Activated CD4-positive, alpha-beta T cell treated with anti-CD3 and anti-CD28 coated beads, Interleukin-2, Interleukin-4, amounts not matched to agents 100 ng/mL and 50 ng/mL, durations not matched to agents 16 hours and 8 hours (primary cell): ENCODE measurements around the gene PCED1B.
"Not testable (repeated sequence)": the region's sequence is repeated elsewhere in the genome, so short reads cannot be mapped to it uniquely, and the experiment has no call there.

Experiments used
- DNase-seq: peaks from one replicate; pipeline ENCODE4 v3.0.0-alpha.2; 2020; ENCODE audit warnings: low spot score

The PCED1B gene

DNA sequence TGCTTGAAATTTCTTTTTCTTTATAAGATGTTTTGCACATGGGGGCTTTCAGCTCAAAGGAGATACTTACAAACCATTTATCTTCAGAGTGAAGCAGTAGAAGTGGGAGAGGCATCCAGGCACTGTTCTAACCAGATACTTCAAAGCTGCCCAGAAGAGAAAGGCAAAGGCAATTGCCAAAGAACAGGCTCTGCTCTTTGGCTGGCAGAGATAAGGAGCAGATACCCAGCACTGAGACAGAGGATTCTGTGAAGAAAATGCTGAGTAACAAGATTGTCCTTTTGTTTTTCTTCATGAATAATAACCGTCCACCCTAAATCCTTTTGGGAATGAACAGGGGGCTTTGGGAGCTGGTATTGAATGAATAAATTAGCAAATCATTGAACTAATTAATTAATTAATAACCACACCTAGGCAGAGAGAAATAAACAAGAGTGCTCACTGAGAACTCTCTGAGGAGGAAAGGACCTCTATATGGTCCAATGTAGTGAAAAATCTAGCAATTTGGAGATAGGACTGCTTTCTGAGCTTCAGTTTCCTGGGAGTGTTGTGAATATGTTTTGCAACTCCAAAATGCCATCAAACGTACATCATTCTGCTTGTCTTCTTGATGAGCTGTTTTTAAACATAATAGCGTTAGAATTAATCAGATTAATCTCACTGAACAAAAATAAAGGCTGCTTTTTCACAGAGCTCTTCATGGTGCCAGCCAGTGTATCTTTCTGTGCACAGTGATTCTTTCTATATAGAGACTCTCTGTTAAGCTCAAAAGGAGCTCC is 193.2 kb downstream of the PCED1B start:
- no peak for DNase-seq

- no peak for DNase-seq
Observed at GRCh38 chr12:47273191-47273626, 193.8 kb downstream of the PCED1B start.

DNA sequence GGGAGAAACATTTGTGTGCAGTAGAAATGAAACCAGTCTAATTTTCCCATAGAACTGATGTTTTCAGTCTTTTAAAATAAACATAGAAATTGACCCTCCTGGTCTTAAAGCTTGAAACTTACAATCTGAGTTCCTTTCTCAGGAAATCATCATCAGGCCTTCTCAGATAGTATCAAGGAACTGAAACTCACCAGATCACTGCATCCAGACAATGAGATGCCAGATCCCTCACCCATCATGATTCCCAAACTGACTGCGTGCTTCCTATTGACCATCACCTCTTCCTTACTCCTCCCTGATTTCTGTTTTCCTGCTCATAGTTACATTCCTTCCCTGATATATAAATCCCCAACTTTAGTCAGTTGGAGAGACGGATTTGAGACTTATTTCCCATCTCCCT is 195.3 kb downstream of the PCED1B start:
- no peak for DNase-seq

GRCh38 chr12:47276253-47276620 is 196.8 kb downstream of the PCED1B start:
- DNase-seq, result no peak

GRCh38 chr12:47276621-47277309 is 197.3 kb downstream of the PCED1B start:
- DNase-seq, result peak; percentile 73

- DNase-seq, result peak; percentile 52
Observed at GRCh38 chr12:47277972-47278448, 198.6 kb downstream of the PCED1B start.

GRCh38 chr12:47279758-47280157 is 200.3 kb downstream of the PCED1B start:
- not testable (repeated sequence) for DNase-seq

DNA sequence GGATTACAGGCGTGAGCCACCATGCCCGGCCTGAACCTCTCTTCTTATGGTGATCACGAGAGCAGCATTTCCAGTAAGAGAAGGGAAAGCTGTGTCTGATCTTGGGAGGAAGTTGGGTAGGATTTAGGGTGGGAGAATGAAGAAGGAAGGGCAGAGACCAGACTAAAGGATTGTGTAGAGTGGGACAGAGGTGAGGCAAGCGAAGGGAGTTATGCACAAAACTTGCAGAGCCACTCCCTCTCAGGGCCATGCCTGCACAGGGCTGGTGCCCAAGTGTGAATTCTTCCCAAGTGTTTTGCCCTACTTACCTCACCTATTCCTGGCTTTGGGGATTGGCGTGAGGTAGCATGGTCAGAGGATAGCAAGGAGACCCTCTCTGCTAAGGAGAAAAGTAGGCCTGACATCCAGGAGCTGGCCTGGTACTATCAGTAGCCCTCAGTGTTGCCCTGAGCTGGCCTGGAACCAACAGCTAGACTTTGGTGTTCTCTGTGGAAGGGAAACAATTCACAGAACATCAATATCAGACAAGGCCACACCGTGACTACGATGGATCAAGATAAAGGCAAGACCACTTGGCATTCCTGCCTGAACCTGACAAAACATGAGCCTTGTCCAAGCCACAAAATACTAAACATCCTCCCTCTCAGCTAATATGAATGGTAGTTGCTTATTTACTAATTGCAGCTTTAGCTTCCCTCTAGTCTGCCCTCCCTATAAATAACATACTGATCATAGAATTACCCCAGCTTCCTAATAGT is 201.3 kb downstream of the PCED1B start:
- DNase-seq, result no peak

DNA sequence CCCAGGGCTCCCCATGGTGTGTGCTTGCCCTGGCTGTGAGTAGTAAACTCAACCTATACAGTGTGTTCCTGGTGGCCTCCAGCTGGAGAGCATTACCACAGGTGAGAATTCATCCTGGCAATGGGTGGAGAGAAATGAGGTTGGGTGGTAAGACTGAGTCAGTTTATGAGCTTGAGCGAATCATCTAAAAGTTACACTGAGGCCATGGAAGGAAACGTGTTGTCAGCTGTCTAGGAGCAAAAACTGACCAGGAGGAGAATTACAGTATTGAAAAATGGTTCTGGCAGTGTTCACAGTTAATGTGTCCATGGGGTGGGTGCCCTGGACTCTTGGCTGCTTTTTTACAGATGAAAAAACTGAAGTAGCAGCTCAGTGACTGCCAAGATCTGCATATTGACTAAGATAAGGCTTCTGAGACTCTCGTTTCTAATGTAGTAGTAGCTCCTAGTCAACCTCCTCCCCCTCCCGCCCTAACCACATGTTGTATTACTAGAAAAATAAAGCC is 202.3 kb downstream of the PCED1B start:
- DNase-seq, result peak; percentile 16

DNA sequence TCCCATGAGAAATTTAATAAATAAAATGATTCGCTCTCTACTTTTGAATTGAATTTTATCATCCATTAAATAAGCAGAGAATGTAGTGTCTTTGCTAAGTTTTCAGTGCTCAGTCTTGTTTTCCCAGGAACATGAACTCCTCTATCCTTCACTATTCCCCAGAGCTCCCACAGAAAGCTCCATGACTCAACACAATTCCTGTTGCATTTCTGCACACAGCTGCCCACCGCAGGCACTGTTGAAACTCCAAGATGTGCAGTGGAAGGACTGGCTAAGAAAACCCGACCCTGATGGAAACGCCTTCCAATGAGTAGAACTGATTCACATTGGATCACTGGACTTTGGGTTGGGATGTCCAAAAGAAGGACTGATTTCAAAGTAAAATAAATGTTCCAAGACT is 202.8 kb downstream of the PCED1B start:
- DNase-seq, result no peak
